Measurements from ENCODE around the gene CTSA.

DNA sequence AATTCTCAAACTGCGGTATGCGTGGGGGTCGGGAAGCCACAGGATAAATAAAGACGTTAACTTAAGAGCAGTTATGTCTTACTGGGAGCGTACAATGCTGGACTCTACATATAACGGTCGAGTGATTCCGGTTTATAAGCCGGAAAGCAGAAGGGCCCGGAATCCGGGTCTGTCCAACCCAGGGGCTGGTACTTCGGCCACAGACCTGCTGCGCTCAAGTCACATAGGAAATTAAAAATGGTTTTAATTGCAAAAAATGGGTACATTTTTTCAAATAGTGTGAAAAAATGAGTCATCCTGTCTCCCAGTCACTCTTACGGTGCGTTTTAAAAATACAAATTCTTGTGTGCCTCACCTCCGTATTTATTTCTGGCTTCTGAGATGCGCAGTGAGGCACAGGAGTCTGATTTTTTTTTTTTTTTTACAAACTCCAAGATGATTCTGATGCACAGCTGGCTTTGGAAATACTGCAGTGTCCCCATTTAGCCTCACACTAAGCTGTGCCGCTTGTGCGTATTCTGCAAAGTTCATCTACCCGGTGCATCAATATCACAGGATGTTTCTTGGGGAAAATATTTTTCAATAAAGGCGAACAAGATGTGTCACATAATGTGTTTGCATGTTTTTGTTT, 44.4 kb downstream of the CTSA start:
- TF ChIP-seq, protein P1, sequence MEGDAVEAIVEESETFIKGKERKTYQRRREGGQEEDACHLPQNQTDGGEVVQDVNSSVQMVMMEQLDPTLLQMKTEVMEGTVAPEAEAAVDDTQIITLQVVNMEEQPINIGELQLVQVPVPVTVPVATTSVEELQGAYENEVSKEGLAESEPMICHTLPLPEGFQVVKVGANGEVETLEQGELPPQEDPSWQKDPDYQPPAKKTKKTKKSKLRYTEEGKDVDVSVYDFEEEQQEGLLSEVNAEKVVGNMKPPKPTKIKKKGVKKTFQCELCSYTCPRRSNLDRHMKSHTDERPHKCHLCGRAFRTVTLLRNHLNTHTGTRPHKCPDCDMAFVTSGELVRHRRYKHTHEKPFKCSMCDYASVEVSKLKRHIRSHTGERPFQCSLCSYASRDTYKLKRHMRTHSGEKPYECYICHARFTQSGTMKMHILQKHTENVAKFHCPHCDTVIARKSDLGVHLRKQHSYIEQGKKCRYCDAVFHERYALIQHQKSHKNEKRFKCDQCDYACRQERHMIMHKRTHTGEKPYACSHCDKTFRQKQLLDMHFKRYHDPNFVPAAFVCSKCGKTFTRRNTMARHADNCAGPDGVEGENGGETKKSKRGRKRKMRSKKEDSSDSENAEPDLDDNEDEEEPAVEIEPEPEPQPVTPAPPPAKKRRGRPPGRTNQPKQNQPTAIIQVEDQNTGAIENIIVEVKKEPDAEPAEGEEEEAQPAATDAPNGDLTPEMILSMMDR (IDR thresholded peaks at IDR 0.05; ENCODE audit: poor library complexity), result no peak
- TF ChIP-seq EZH2 (IDR thresholded peaks at IDR 0.05; ENCODE audit: borderline replicate concordance), result no peak

Measured in hepatocyte (in vitro differentiated cells).